Epithelial cell of proximal tubule (primary cell): ENCODE measurements around the gene NAB1. TPM values are rescaled to one million over a fixed set of nuclear protein-coding genes. Genes with fewer than 3 reads are reported as not detected.

Experiments
- DNase-seq: peaks from one replicate; pipeline ENCODE4 v3.0.0-alpha.2; 2011; ENCODE audit warnings: low read depth
- H3K4me3 ChIP-seq: 2 replicates; pipeline ENCODE4 v1.5.1; 2011; ENCODE audit warnings: low read depth, mild to moderate bottlenecking, low read length
- CTCF ChIP-seq: conservative IDR thresholded peaks from 2 replicates; pipeline ENCODE4 v1.5.1; 2012; ENCODE audit warnings: low read depth, mild to moderate bottlenecking, low read length
- total RNA-seq: library from RNA; depleted of rRNA; stranded (reverse); fragments of >200 nt; gene quantifications from 2 replicates; pipeline ENCODE4 v1.2.3, GENCODE V29; 2015

Gene NAB1
- total RNA-seq, 1 donor from 2014 or later, result 10.0 TPM

- H3K4me3 ChIP-seq, result peak overlapping the region; percentile 66
- DNase-seq, result no peak
- TF ChIP-seq CTCF, result no peak
Observed at GRCh38 chr2:190627448-190628412, 21.2 kb upstream of the NAB1 start.

DNA sequence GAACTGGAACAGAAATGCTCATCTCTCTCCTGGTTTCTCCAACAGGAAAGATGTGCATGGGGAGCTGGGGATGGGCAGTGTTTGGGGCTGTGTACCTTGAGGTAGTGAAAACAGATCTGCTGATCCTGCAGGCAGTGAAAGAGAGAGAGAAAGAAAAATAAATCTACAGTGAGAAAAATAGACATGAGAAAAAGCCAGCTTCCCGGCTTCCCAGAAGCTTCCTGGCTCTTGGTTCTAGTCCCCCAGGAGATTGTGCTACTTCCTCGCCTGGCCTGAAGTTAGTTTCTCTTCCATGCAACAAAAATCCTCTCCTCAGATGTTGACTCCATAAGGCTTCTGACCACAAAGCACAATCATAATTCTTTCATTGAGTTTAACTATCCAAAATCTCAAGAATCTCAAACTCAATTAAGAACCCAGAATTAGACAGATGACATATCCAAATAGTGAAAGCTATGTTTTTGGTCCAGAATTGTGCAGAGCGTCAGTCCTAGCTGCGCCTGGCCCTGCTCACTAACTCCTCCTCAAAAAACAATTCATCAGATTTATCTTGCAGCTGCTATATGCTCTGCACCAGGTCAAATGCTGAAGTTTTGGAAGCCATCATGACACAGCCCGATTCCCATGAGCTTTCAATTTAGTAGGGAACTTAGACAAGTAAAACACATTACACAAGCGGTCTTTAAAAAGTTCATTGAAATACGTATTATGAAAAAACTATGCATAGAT, 20.1 kb upstream of the NAB1 start:
- no peak overlapping the region for H3K4me3 ChIP-seq
- DNase-seq, result no peak
- no peak for TF ChIP-seq CTCF

GRCh38 chr2:190634381-190634780, 14.5 kb upstream of the NAB1 start:
- no peak for TF ChIP-seq CTCF
- DNase-seq, result no peak

DNA sequence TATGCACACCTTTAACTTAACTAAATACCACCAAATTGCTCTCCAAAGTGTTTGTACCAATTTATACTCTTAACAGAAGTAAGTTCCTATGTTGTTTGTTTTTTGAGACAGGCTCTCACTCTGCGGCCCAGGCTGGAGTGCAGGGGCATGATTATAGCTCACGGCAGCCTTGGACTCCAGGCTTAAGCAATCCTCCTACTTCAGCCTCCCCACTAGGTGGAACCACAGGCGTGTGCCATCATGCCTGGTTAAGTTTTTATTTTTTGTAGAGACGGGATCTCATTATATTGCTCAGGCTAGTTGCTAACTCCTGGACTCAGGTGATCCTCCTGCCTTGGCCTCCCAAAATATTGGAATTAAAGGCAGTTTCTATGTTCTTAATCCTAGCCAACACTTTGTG, 13.1 kb upstream of the NAB1 start:
- H3K4me3 ChIP-seq, result no peak overlapping the region
- no peak for DNase-seq
- TF ChIP-seq CTCF, result peak; percentile 36

More at GRCh38 chr2:190634381-190634780, 14.5 kb upstream of the NAB1 start:
- no peak overlapping the region for H3K4me3 ChIP-seq

DNA sequence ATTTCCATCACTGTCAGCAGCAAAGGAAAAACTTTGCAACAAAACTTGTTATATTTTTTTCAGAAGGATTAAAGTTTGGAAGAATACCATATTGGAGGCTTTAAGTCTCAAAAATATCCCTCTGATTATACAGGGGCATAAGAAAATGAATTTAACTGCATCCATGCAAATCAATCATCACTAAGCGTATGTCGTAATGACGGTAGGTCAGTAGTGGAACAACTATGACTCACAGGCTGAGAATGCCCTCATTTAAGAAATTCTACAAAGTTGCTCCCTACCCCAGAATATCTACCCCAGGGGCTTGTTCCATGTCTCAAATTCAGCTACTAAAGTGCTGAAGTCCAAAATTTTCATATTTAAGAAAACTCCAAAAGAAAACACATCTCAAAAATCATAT, 12.5 kb upstream of the NAB1 start:
- no peak overlapping the region for H3K4me3 ChIP-seq
- no peak for TF ChIP-seq CTCF
- DNase-seq, result no peak

DNA sequence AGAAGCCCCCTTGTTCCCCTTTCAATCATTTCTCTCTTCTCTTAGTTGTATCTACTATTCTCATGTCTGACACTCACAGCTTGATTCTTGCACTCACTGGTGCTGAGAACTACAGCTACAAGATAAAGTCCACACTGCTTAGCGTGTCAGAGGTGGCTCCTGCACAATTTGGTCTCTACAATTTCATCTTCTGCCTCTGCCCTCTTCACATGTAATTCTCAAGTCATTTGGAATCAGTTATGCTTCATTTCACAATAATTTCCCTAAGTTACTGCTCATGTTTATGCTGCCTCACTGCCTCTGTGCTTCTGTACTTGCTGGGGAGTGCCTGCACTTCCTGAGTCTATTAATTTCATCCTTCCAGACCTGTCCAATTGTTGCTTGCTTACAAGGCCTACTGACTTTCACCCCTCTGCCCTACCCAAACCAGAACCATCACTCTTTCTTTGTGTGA, 11.6 kb upstream of the NAB1 start:
- no peak for DNase-seq
- TF ChIP-seq CTCF, result no peak
- no peak overlapping the region for H3K4me3 ChIP-seq
